ENCODE data around the gene BRIP1. TPM values are rescaled to one million over a fixed set of nuclear protein-coding genes. Genes with fewer than 3 reads are reported as not detected.
"Not testable (repeated sequence)": the region's sequence is repeated elsewhere in the genome, so short reads cannot be mapped to it uniquely, and the experiment has no call there.

BRIP1 gene
- total RNA-seq, 2 donors from 2014 or later = 1.3 to 3.9 TPM

GRCh38 chr17:61821655-61822054 is 41.7 kb downstream of the BRIP1 start:
- H3K4me1 ChIP-seq (replicated peaks) = no peaks in the 10 kb centered on the region
- H3K27me3 ChIP-seq (replicated peaks; ENCODE audit: insufficient read depth) = no peaks in the 10 kb centered on the region
- no peak for TF ChIP-seq CTCF (IDR thresholded peaks at IDR 0.05)
- TF ChIP-seq POLR2A (IDR thresholded peaks at IDR 0.05) = no peak
- no peak for TF ChIP-seq POLR2AphosphoS5 (IDR thresholded peaks at IDR 0.05)
- no peak for DNase-seq (ENCODE audit: low spot score)
- WGBS = 72% methylated on average over 4 of the region's 4 CpGs
- H3K4me3 ChIP-seq = no peak overlapping the region
- H3K27ac ChIP-seq = no peak overlapping the region
- no peaks in the 10 kb centered on the region for H3K36me3 ChIP-seq
- no peaks in the 10 kb centered on the region for H3K9me3 ChIP-seq
- intact Hi-C loops (cut with DNase I) = no loop called here

DNA sequence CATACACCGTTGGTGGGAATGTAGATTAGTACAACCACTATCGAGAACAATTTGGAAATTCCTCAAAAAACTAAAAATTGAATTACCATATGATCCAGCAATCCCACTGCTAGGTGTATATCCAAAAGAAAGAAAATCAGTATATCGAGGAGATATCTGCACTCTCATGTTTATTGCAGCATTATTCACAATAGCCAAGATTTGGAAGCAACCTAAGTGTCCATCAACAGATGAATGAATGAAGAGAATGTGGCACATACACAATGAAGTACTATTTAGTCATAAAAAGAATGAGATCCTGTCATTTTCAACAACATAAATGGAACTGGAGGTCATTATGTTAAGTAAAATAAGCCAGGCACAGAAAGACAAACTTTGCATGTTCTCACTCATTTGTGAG is 44.1 kb downstream of the BRIP1 start:
- intact Hi-C loops (cut with DNase I); H3K4me1 ChIP-seq (replicated peaks); H3K27ac ChIP-seq; H3K36me3 ChIP-seq; DNase-seq (ENCODE audit: low spot score); H3K9me3 ChIP-seq; H3K27me3 ChIP-seq (replicated peaks; ENCODE audit: insufficient read depth); H3K4me3 ChIP-seq: not testable (repeated sequence)
- WGBS = 96% methylated on average over 3 of the region's 3 CpGs

GRCh38 chr17:61818225-61818624 is 45.1 kb downstream of the BRIP1 start:
- no peak for DNase-seq (ENCODE audit: low spot score)
- no peaks in the 10 kb centered on the region for H3K36me3 ChIP-seq
- TF ChIP-seq POLR2AphosphoS5 (IDR thresholded peaks at IDR 0.05) (no peak), POLR2A (IDR thresholded peaks at IDR 0.05) (no peak), CTCF (IDR thresholded peaks at IDR 0.05) (no peak)
- no peaks in the 10 kb centered on the region for H3K9me3 ChIP-seq
- no peaks in the 10 kb centered on the region for H3K27me3 ChIP-seq (replicated peaks; ENCODE audit: insufficient read depth)
- intact Hi-C loops (cut with DNase I) = no loop called here
- H3K4me3 ChIP-seq = no peak overlapping the region
- H3K27ac ChIP-seq = no peak overlapping the region
- H3K4me1 ChIP-seq (replicated peaks) = no peaks in the 10 kb centered on the region

DNA sequence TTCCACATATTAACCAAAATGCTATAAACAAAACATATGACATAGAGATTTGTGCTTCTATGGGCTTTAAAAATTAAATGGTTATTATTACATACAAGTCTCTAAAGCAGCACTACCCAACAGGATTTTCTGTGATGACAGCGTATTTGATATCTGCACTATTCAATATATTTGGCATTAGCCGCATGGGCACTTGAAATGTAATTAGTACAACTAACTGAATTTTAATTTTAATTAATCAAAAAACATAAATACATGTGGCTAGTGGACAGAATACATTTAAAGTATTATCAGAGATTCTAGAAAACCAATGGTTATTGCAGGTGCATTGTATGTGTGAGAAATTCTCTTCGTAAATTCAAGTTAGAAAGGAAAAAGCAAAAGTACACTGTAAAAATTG is 45.9 kb downstream of the BRIP1 start:
- no peak overlapping the region for H3K27ac ChIP-seq
- no peaks in the 10 kb centered on the region for H3K9me3 ChIP-seq
- TF ChIP-seq CTCF (IDR thresholded peaks at IDR 0.05) = no peak
- TF ChIP-seq POLR2AphosphoS5 (IDR thresholded peaks at IDR 0.05) = no peak
- TF ChIP-seq POLR2A (IDR thresholded peaks at IDR 0.05) = no peak
- no peak overlapping the region for H3K4me3 ChIP-seq
- intact Hi-C loops (cut with DNase I) = no loop called here
- DNase-seq (ENCODE audit: low spot score) = no peak
- no peaks in the 10 kb centered on the region for H3K27me3 ChIP-seq (replicated peaks; ENCODE audit: insufficient read depth)
- WGBS = 98% methylated on average over 3 of the region's 3 CpGs
- H3K4me1 ChIP-seq (replicated peaks) = no peaks in the 10 kb centered on the region
- no peaks in the 10 kb centered on the region for H3K36me3 ChIP-seq

DNA sequence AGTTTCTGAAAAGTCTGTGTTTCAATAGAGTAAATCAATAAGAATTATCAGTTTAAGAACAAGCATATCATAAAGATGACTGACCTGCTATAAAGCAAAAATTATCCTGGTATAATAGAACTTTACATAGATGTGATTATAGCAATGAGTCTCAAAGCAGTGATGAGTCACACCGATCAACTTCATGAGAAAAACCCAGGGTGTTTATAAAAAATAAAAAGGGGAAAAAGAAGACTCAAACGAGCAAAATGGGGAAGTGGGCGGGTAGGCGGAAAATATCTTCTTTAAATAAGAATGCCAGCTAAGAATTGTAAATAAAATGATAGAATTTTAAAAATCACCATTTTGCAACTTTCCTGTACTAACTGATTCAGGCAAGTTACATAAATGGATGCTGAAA is 46.8 kb downstream of the BRIP1 start:
- no peaks in the 10 kb centered on the region for H3K4me1 ChIP-seq (replicated peaks)
- H3K27me3 ChIP-seq (replicated peaks; ENCODE audit: insufficient read depth) = no peaks in the 10 kb centered on the region
- H3K36me3 ChIP-seq = no peaks in the 10 kb centered on the region
- H3K27ac ChIP-seq = no peak overlapping the region
- no peaks in the 10 kb centered on the region for H3K9me3 ChIP-seq
- 74% methylated on average over 4 of the region's 4 CpGs for WGBS
- TF ChIP-seq POLR2A (IDR thresholded peaks at IDR 0.05) = no peak
- TF ChIP-seq POLR2AphosphoS5 (IDR thresholded peaks at IDR 0.05) = no peak
- no peak for TF ChIP-seq CTCF (IDR thresholded peaks at IDR 0.05)
- no peak for DNase-seq (ENCODE audit: low spot score)
- H3K4me3 ChIP-seq = no peak overlapping the region
- intact Hi-C loops (cut with DNase I) = no loop called here

All from prostate gland (tissue), 2 donors.